ENCODE results near the gene NPAS3. TPM values are rescaled to one million over a fixed set of nuclear protein-coding genes. Genes with fewer than 3 reads are reported as not detected.

The NPAS3 gene
- total RNA-seq, 6 donors from 2014 or later: 0.30 to 0.77 (median 0.59) TPM; not detected in 2

GRCh38 chr14:33758547-33758946 lies 819.9 kb downstream of the NPAS3 start:
- DNase-seq: no peak
- no peaks in the 10 kb centered on the region for H3K36me3 ChIP-seq
- H3K27me3 ChIP-seq: no peaks in the 10 kb centered on the region
- TF ChIP-seq CTCF (IDR thresholded peaks at IDR 0.05) (no peak), POLR2AphosphoS5 (IDR thresholded peaks at IDR 0.05) (no peak), EP300 (IDR thresholded peaks at IDR 0.05) (no peak), POLR2A (IDR thresholded peaks at IDR 0.05) (no peak)
- no peak overlapping the region for H3K27ac ChIP-seq
- no peaks in the 10 kb centered on the region for H3K9me3 ChIP-seq
- no peak overlapping the region for H3K4me3 ChIP-seq
- no peak for ATAC-seq (ENCODE audit: low FRiP score in 2 of 2)
- peaks cover 3 to 11% (median 7%) of the 10 kb centered on the region in 4 donors for H3K4me1 ChIP-seq

GRCh38 chr14:33762161-33762851 lies 823.6 kb downstream of the NPAS3 start:
- H3K4me3 ChIP-seq: no peak overlapping the region
- no peaks in the 10 kb centered on the region for H3K27me3 ChIP-seq
- no peaks in the 10 kb centered on the region for H3K36me3 ChIP-seq
- H3K27ac ChIP-seq: no peak overlapping the region
- ATAC-seq (ENCODE audit: low FRiP score in 2 of 2) (no peak), DNase-seq (no peak)
- H3K4me1 ChIP-seq: peaks cover 3 to 12% (median 10%) of the 10 kb centered on the region in 4 donors
- 32 to 41% methylated on average over 4 of the region's 4 CpGs for WGBS, 2 donors
- TF ChIP-seq EP300 (IDR thresholded peaks at IDR 0.05): no peak
- H3K9me3 ChIP-seq: no peaks in the 10 kb centered on the region

GRCh38 chr14:33764876-33765650 lies 826.4 kb downstream of the NPAS3 start:
- DNase-seq: no peak
- H3K4me3 ChIP-seq: no peak overlapping the region
- H3K27ac ChIP-seq: no peak overlapping the region
- no peaks in the 10 kb centered on the region for H3K27me3 ChIP-seq
- H3K9me3 ChIP-seq: no peaks in the 10 kb centered on the region
- WGBS, 2 donors: 41 to 44% methylated on average over 4 to 6 of the region's 6 CpGs
- peaks cover 3 to 12% (median 10%) of the 10 kb centered on the region in 4 donors for H3K4me1 ChIP-seq
- H3K36me3 ChIP-seq: no peaks in the 10 kb centered on the region
- TF ChIP-seq CTCF (IDR thresholded peaks at IDR 0.05): no peak
- TF ChIP-seq EP300 (IDR thresholded peaks at IDR 0.05): no peak
- TF ChIP-seq POLR2AphosphoS5 (IDR thresholded peaks at IDR 0.05): no peak
- TF ChIP-seq POLR2A (IDR thresholded peaks at IDR 0.05): no peak
- no peak for ATAC-seq (ENCODE audit: low FRiP score in 2 of 2)

- TF ChIP-seq POLR2A (IDR thresholded peaks at IDR 0.05) (no peak), EP300 (IDR thresholded peaks at IDR 0.05) (no peak), CTCF (IDR thresholded peaks at IDR 0.05) (no peak), POLR2AphosphoS5 (IDR thresholded peaks at IDR 0.05) (no peak)
- H3K36me3 ChIP-seq: no peaks in the 10 kb centered on the region
- no peaks in the 10 kb centered on the region for H3K27me3 ChIP-seq
- no peak for DNase-seq
- no peak for ATAC-seq (ENCODE audit: low FRiP score in 2 of 2)
- H3K4me3 ChIP-seq: no peak overlapping the region
- no peak overlapping the region for H3K27ac ChIP-seq
- peaks cover 0 to 5% (median 1%) of the 10 kb centered on the region in 4 donors for H3K4me1 ChIP-seq
- no peaks in the 10 kb centered on the region for H3K9me3 ChIP-seq
- 69 to 73% methylated on average over 7 of the region's 7 CpGs for WGBS, 2 donors
Measured at GRCh38 chr14:33767586-33768457, 829.1 kb downstream of the NPAS3 start.

- Histone ChIP-seq H3K27ac (no peak overlapping the region), H3K9me3 (no peaks in the 10 kb centered on the region), H3K4me3 (no peak overlapping the region), H3K4me1 (peaks cover 0 to 5% (median 0%) of the 10 kb centered on the region in 4 donors), H3K27me3 (no peaks in the 10 kb centered on the region), H3K36me3 (no peaks in the 10 kb centered on the region)
- 89 to 97% methylated on average over 1 of the region's 1 CpG for WGBS, 2 donors
- no peak for TF ChIP-seq CTCF (IDR thresholded peaks at IDR 0.05)
- no peak for TF ChIP-seq POLR2AphosphoS5 (IDR thresholded peaks at IDR 0.05)
- no peak for TF ChIP-seq POLR2A (IDR thresholded peaks at IDR 0.05)
- no peak for TF ChIP-seq EP300 (IDR thresholded peaks at IDR 0.05)
- ATAC-seq (ENCODE audit: low FRiP score in 2 of 2): no peak
- DNase-seq: no peak
Measured at GRCh38 chr14:33768458-33768830, 829.8 kb downstream of the NPAS3 start.
